Transverse colon (tissue), 4 donors: ENCODE measurements around the gene PSD.

Source experiments
- POLR2AphosphoS5 ChIP-seq, 3 donors: sonication (generic); formaldehyde crosslinking; IDR thresholded peaks; one replicate each; pipeline ENCODE4 v1.6.1; 2016; ENCODE audit warnings: antibody characterized with exemption in 3 of 3
- TF ChIP-seq, protein P1 (sequence below), 5 experiments: fragments of 200-600 bp in 3 of 5; fragments of 450-650 bp in 2 of 5; sonication (generic) in 3 of 5; IDR thresholded peaks; 1 replicate in 2 of 5; 2 replicates in 3 of 5; pipeline ENCODE4 v1.5.1; 2016 to 2017; ENCODE audit warnings: antibody characterized with exemption in 5 of 5, inconsistent platforms in 3 of 5, mild to moderate bottlenecking in 2 of 5, moderate library complexity in 1 of 5

DNA sequence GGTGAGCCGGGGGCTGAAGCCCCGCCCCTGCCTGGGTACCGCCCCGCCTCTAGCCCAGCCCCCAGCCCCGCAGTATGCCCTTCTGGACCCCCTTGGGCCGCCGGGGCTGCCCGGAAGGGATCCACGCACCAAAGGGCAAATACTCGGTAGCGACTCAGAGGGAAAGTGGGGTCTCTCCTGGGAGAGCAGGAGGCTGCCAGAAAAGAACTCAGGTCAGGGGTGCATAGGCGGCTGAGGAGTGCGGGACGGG is 2.8 kb upstream of the PSD start:
- TF ChIP-seq, protein P1, sequence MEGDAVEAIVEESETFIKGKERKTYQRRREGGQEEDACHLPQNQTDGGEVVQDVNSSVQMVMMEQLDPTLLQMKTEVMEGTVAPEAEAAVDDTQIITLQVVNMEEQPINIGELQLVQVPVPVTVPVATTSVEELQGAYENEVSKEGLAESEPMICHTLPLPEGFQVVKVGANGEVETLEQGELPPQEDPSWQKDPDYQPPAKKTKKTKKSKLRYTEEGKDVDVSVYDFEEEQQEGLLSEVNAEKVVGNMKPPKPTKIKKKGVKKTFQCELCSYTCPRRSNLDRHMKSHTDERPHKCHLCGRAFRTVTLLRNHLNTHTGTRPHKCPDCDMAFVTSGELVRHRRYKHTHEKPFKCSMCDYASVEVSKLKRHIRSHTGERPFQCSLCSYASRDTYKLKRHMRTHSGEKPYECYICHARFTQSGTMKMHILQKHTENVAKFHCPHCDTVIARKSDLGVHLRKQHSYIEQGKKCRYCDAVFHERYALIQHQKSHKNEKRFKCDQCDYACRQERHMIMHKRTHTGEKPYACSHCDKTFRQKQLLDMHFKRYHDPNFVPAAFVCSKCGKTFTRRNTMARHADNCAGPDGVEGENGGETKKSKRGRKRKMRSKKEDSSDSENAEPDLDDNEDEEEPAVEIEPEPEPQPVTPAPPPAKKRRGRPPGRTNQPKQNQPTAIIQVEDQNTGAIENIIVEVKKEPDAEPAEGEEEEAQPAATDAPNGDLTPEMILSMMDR (IDR thresholded peaks at IDR 0.05), result no peak
- TF ChIP-seq POLR2AphosphoS5 (IDR thresholded peaks at IDR 0.05), result no peak
